ENCODE data around the gene RFLNA. TPM values are rescaled to one million over a fixed set of nuclear protein-coding genes. Genes with fewer than 3 reads are reported as not detected.

The RFLNA gene
- total RNA-seq, 2 experiments from 2014 or later = not detected

DNA sequence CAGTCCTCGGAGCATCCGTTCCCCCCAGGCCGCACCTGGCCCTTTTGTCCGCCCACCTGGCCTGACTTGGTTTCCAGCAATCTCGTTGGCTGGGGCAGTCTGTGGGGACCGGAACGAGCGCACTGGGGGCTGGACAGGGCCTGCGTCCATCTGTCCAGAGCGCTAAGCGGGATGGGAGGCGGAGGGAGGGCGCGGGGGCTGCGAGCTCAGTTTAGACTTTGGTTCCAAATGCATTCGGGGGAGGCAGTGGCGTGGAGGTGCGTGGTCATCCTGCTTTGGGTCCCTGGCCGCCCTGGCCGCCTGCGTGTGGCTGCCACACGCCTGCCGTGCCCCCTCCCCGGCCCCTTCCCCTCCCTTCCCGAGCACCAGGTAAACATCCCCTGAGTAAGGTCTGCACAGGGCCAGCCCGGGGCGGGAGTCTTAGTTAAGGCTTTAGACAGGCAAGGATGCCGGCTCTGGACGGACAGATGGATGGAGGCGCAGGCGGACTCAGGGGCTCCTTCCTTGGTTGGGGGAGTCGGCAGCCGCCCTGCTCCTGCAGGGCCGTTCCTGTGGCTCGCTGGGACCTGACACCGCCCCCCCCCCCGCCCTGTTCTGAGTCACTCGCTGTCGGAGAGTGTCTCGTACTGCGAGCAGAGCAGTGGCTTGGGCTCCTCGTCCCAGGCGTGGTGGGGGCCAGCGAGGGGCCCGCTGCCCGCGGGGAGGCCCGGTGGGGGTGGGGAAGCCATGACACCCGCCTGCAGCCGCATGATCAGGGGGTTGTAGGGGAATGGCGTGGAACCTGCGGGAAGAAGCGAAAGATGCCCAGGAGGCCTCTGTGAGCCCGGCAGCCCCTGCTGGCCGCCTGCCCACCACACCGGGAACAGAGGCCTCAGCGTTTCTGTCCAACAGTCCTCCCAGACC lies 30.2 kb downstream of the RFLNA start:
- no peaks in the 10 kb centered on the region for H3K4me1 ChIP-seq (ENCODE audit: insufficient read depth, low read length, poor library complexity, severe bottlenecking)
- H3K4me3 ChIP-seq (ENCODE audit: low read depth, low read length, poor library complexity, severe bottlenecking) = no peak overlapping the region
- POLR2A ChIA-PET = no interaction called here
- H2AFZ ChIP-seq (ENCODE audit: low read length) = no peak overlapping the region
- TF ChIP-seq, protein P1, sequence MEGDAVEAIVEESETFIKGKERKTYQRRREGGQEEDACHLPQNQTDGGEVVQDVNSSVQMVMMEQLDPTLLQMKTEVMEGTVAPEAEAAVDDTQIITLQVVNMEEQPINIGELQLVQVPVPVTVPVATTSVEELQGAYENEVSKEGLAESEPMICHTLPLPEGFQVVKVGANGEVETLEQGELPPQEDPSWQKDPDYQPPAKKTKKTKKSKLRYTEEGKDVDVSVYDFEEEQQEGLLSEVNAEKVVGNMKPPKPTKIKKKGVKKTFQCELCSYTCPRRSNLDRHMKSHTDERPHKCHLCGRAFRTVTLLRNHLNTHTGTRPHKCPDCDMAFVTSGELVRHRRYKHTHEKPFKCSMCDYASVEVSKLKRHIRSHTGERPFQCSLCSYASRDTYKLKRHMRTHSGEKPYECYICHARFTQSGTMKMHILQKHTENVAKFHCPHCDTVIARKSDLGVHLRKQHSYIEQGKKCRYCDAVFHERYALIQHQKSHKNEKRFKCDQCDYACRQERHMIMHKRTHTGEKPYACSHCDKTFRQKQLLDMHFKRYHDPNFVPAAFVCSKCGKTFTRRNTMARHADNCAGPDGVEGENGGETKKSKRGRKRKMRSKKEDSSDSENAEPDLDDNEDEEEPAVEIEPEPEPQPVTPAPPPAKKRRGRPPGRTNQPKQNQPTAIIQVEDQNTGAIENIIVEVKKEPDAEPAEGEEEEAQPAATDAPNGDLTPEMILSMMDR (conservative IDR thresholded peaks at IDR 0.05; ENCODE audit: low read length) = no peak
- no peaks in the 10 kb centered on the region for H3K9me2 ChIP-seq (ENCODE audit: insufficient read depth, low read length)
- CTCF ChIA-PET (ENCODE audit: unreplicated experiment) = no interaction called here
- DNase-seq (ENCODE audit: low spot score) = no peak
- peaks cover 9% of the 10 kb centered on the region; the same call in 1 of the 2 replicates for H3K9me3 ChIP-seq (ENCODE audit: low read length)
- no peak overlapping the region for H3K4me2 ChIP-seq (ENCODE audit: low read length)
- H3K27ac ChIP-seq (ENCODE audit: low read depth, low read length, poor library complexity, severe bottlenecking) = no peak overlapping the region
- H4K20me1 ChIP-seq (ENCODE audit: insufficient read depth, low read length) = no peaks in the 10 kb centered on the region
- H3K79me2 ChIP-seq (ENCODE audit: insufficient read depth, low read depth, low read length) = no peaks in the 10 kb centered on the region
- H3K36me3 ChIP-seq (ENCODE audit: insufficient read depth, low read length) = peaks cover 31% of the 10 kb centered on the region
- no TSS peak for BruUV-seq (replicated peaks)
- intact Hi-C loops (cut with micrococcal nuclease; ENCODE audit: unreplicated experiment) = loop anchor here (5.0 kb wide), 1 partner anchor 447 kb away; no protein-coding TSS in a partner anchor

DNA sequence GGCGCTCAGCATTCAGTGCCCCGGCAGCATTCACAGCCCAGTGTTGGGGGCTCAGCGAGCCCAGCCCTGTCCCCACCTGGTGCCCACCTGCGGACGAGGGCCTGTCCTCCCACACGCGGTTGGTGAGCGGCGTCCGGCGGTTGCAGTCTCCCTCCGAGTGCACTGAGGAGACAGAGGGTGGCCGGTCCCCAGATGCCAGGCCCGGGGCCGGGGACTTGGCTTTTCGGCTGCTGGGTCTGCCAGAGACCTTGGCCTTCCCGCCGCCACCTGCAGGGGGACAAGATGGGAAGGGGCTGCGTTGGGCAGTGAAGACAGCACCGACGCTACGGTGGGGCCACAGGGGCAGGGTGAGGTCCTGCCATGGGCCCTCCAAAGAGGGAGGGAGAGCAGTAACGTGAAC lies 31.2 kb downstream of the RFLNA start:
- Histone ChIP-seq H2AFZ (ENCODE audit: low read length) (no peak overlapping the region), H3K4me3 (ENCODE audit: low read depth, low read length, poor library complexity, severe bottlenecking) (no peak overlapping the region), H3K79me2 (ENCODE audit: insufficient read depth, low read depth, low read length) (no peaks in the 10 kb centered on the region), H3K9me3 (ENCODE audit: low read length) (peaks cover 9% of the 10 kb centered on the region; the same call in 1 of the 2 replicates), H3K9me2 (ENCODE audit: insufficient read depth, low read length) (no peaks in the 10 kb centered on the region), H3K4me2 (ENCODE audit: low read length) (no peak overlapping the region), H4K20me1 (ENCODE audit: insufficient read depth, low read length) (no peaks in the 10 kb centered on the region), H3K36me3 (ENCODE audit: insufficient read depth, low read length) (peaks cover 37% of the 10 kb centered on the region), H3K27ac (ENCODE audit: low read depth, low read length, poor library complexity, severe bottlenecking) (no peak overlapping the region), H3K4me1 (ENCODE audit: insufficient read depth, low read length, poor library complexity, severe bottlenecking) (no peaks in the 10 kb centered on the region)
- intact Hi-C loops (cut with micrococcal nuclease; ENCODE audit: unreplicated experiment) = no loop called here
- no peak for TF ChIP-seq EZH2phosphoT487 (IDR thresholded peaks at IDR 0.05; ENCODE audit: borderline replicate concordance, low read depth, low read length)
- TF ChIP-seq, protein P1 (conservative IDR thresholded peaks at IDR 0.05; ENCODE audit: low read length) = no peak
- BruUV-seq (replicated peaks) = no TSS peak
- no peak for DNase-seq (ENCODE audit: low spot score)
- ChIA-PET CTCF (ENCODE audit: unreplicated experiment) (no interaction called here), POLR2A (no interaction called here)

DNA sequence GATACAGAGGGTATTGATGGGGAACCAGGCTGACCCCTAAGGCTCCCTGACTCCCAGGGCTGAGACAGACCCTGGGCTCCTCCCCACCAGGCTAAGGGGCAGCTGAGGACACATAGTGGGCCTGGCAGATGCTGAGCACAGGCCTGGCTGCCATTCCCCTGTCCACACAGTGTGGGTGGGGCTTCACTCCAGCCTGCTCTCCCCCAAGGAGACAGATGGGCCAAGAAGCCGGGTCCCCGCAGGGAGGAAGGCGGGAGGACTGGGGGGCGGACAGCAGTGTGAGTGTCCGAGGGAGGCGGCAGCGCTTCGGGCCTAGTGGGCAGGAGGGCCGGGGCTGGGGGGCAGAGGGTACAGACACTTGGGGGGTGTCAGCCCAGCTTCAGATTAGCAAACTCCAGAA lies 32.0 kb downstream of the RFLNA start:
- Histone ChIP-seq H3K4me1 (ENCODE audit: insufficient read depth, low read length, poor library complexity, severe bottlenecking) (no peaks in the 10 kb centered on the region), H3K9me3 (ENCODE audit: low read length) (peaks cover 9% of the 10 kb centered on the region; the same call in 1 of the 2 replicates), H3K4me2 (ENCODE audit: low read length) (no peak overlapping the region), H4K20me1 (ENCODE audit: insufficient read depth, low read length) (no peaks in the 10 kb centered on the region), H3K9me2 (ENCODE audit: insufficient read depth, low read length) (no peaks in the 10 kb centered on the region), H3K36me3 (ENCODE audit: insufficient read depth, low read length) (peaks cover 40% of the 10 kb centered on the region), H3K79me2 (ENCODE audit: insufficient read depth, low read depth, low read length) (no peaks in the 10 kb centered on the region), H3K27ac (ENCODE audit: low read depth, low read length, poor library complexity, severe bottlenecking) (no peak overlapping the region), H3K4me3 (ENCODE audit: low read depth, low read length, poor library complexity, severe bottlenecking) (no peak overlapping the region), H2AFZ (ENCODE audit: low read length) (no peak overlapping the region)
- intact Hi-C loops (cut with micrococcal nuclease; ENCODE audit: unreplicated experiment) = no loop called here
- ChIA-PET POLR2A (no interaction called here), CTCF (ENCODE audit: unreplicated experiment) (no interaction called here)
- DNase-seq (ENCODE audit: low spot score) = no peak
- no peak for TF ChIP-seq EZH2phosphoT487 (IDR thresholded peaks at IDR 0.05; ENCODE audit: borderline replicate concordance, low read depth, low read length)
- TF ChIP-seq, protein P1 (conservative IDR thresholded peaks at IDR 0.05; ENCODE audit: low read length) = no peak
- BruUV-seq (replicated peaks) = no TSS peak
